Chondrocyte (in vitro differentiated cells): Measurements from ENCODE around the gene ITPR3. TPM values are rescaled to one million over a fixed set of nuclear protein-coding genes. Genes with fewer than 3 reads are reported as not detected.

ENCODE experiments used
- DNase-seq: peaks from one replicate; pipeline ENCODE4 v3.0.0; 2021; ENCODE audit warnings: mixed read lengths, low spot score
- H3K27ac Mint-ChIP-seq: one replicate; pipeline ENCODE4 v1.8.0; 2021; ENCODE audit warnings: mild to moderate bottlenecking, moderate library complexity, mixed read lengths; ENCODE audit not compliant: unreplicated experiment
- H3K27me3 Mint-ChIP-seq: 2 replicates; pipeline ENCODE4 v1.8.0; 2021; ENCODE audit warnings: low read depth, mixed read lengths
- H3K36me3 Mint-ChIP-seq: 2 replicates; pipeline ENCODE4 v1.8.0; 2021; ENCODE audit warnings: low read depth, mixed read lengths
- H3K4me1 Mint-ChIP-seq: 2 replicates; pipeline ENCODE4 v1.8.0; 2021; ENCODE audit warnings: low read depth, mild to moderate bottlenecking, mixed read lengths
- H3K4me3 Mint-ChIP-seq: one replicate; pipeline ENCODE4 v1.8.0; 2021; ENCODE audit warnings: mild to moderate bottlenecking, moderate library complexity, mixed read lengths; ENCODE audit not compliant: unreplicated experiment
- H3K9me3 Mint-ChIP-seq: 2 replicates; pipeline ENCODE4 v1.8.0; 2021; ENCODE audit warnings: low read depth, mixed read lengths
- total RNA-seq: library from RNA; stranded (reverse); gene quantifications from 3 replicates; pipeline ENCODE4 v1.2.1, GENCODE V29; 2021
- TF ChIP-seq, protein P1 (sequence below): fragments of 200-600 bp; sonication (generic); IDR thresholded peaks from 2 replicates; pipeline ENCODE4 v1.5.0; 2021; ENCODE audit warnings: antibody characterized with exemption, mild to moderate bottlenecking, moderate library complexity

ITPR3 gene
- total RNA-seq, 1 donor from 2014 or later: 10.0 TPM

DNA sequence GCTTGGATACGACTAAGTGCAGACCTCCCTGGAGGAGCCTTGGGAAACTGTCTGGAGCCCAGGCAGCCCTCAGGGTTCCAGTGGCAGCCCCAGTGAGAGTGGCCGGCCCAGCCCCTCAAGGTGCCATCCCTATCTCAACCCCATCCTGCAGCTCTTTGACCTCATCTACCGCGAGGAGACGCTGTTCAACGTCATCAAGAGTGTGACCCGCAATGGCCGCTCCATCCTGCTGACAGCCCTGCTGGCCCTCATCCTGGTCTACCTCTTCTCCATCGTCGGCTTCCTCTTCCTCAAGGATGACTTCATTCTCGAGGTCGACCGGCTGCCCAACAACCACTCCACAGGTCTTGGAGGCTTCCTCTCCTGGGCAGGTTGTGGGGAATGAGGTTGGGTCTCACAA lies 69.6 kb downstream of the ITPR3 start:
- peaks cover 41% of the 10 kb centered on the region for H3K4me1 Mint-ChIP-seq
- TF ChIP-seq, protein P1, sequence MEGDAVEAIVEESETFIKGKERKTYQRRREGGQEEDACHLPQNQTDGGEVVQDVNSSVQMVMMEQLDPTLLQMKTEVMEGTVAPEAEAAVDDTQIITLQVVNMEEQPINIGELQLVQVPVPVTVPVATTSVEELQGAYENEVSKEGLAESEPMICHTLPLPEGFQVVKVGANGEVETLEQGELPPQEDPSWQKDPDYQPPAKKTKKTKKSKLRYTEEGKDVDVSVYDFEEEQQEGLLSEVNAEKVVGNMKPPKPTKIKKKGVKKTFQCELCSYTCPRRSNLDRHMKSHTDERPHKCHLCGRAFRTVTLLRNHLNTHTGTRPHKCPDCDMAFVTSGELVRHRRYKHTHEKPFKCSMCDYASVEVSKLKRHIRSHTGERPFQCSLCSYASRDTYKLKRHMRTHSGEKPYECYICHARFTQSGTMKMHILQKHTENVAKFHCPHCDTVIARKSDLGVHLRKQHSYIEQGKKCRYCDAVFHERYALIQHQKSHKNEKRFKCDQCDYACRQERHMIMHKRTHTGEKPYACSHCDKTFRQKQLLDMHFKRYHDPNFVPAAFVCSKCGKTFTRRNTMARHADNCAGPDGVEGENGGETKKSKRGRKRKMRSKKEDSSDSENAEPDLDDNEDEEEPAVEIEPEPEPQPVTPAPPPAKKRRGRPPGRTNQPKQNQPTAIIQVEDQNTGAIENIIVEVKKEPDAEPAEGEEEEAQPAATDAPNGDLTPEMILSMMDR: no peak
- H3K4me3 Mint-ChIP-seq: no peak overlapping the region
- peaks cover 5% of the 10 kb centered on the region for H3K36me3 Mint-ChIP-seq
- no peaks in the 10 kb centered on the region for H3K27me3 Mint-ChIP-seq
- H3K27ac Mint-ChIP-seq: no peak overlapping the region
- no peaks in the 10 kb centered on the region for H3K9me3 Mint-ChIP-seq
- DNase-seq: no peak

DNA sequence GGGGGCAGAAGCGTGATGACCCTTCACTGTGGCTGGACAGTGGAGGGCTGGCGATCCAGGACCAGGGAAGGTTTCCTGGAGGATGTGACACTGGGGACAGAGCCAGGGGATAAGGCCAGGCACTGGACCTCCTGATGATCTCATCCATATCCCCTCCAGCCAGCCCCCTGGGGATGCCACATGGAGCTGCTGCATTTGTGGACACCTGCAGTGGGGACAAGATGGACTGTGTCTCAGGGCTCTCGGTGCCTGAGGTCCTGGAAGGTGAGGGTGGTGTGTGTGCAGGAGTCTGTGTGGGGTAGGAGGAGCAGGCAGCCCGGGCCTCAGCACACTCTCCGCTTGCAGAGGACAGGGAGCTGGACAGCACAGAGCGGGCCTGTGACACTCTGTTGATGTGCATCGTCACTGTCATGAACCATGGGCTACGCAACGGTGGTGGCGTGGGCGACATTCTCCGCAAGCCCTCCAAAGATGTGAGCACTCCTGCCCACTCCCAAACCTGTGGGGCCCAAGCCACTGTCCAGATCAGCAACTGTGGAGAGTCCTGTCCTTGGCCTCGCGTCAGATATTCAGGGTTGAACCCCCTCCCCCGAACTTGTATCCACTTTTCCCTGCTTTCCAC lies 70.4 kb downstream of the ITPR3 start:
- H3K4me3 Mint-ChIP-seq: no peak overlapping the region
- TF ChIP-seq, protein P1: no peak
- H3K27me3 Mint-ChIP-seq: no peaks in the 10 kb centered on the region
- peaks cover 49% of the 10 kb centered on the region for H3K4me1 Mint-ChIP-seq
- H3K27ac Mint-ChIP-seq: no peak overlapping the region
- no peak for DNase-seq
- H3K9me3 Mint-ChIP-seq: no peaks in the 10 kb centered on the region
- peaks cover 5% of the 10 kb centered on the region for H3K36me3 Mint-ChIP-seq

DNA sequence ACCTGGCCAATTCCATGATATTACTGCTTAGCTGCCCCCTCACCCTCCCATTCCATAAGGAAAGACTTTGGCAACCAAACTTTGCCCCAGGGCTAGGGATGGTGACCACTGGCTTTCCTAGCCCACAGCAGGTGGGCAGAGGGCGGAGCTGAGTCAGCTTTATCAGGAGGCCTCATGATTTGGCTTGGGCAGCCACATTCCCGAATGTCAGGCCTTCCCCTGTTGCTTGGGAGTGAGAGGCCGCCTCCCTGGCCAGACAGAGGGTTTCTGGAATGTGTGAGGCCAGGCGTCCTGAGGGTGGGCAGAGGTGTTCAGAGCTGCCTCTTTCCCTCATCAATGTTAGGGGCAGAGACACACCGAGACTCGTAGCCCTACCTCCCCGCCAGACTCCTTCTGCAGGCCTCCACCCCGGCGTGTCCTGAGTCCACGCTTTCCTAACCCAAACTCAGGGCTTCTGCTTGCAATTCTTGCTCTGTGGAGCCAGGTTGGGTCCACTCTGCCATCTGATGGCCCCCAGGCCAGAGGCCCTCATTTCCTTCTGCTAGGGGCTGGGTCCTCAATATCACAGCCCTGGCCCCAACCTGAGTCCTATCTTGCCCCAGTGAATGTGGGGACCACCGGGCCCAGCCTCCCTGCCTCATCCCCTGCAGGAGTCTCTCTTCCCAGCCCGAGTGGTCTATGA lies 71.1 kb downstream of the ITPR3 start:
- peak overlapping the region; percentile 68 for H3K27ac Mint-ChIP-seq
- no peaks in the 10 kb centered on the region for H3K9me3 Mint-ChIP-seq
- no peaks in the 10 kb centered on the region for H3K27me3 Mint-ChIP-seq
- peaks cover 4% of the 10 kb centered on the region for H3K36me3 Mint-ChIP-seq
- DNase-seq: no peak
- TF ChIP-seq, protein P1: no peak
- peaks cover 55% of the 10 kb centered on the region for H3K4me1 Mint-ChIP-seq
- H3K4me3 Mint-ChIP-seq: no peak overlapping the region

DNA sequence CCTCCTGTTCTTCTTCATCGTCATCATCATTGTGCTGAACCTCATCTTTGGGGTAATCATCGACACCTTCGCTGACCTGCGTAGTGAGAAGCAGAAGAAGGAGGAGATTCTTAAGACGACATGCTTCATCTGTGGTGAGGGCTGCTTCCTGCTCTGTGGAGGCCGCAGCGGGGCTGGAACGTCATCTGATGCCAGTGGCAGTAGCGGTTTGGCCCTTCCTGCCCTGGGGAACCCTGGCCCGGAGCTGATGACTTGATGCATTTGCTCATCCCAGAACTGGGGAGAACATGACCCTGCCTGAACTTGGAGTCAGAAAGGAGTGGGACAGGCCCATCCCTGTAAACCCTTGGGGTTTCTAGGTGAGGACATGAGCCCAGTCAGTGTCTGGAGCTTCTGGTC lies 71.6 kb downstream of the ITPR3 start:
- H3K27ac Mint-ChIP-seq: peak overlapping the region; percentile 68
- H3K4me3 Mint-ChIP-seq: no peak overlapping the region
- no peaks in the 10 kb centered on the region for H3K27me3 Mint-ChIP-seq
- H3K4me1 Mint-ChIP-seq: peaks cover 60% of the 10 kb centered on the region
- no peak for DNase-seq
- peaks cover 4% of the 10 kb centered on the region for H3K36me3 Mint-ChIP-seq
- TF ChIP-seq, protein P1: no peak
- no peaks in the 10 kb centered on the region for H3K9me3 Mint-ChIP-seq

DNA sequence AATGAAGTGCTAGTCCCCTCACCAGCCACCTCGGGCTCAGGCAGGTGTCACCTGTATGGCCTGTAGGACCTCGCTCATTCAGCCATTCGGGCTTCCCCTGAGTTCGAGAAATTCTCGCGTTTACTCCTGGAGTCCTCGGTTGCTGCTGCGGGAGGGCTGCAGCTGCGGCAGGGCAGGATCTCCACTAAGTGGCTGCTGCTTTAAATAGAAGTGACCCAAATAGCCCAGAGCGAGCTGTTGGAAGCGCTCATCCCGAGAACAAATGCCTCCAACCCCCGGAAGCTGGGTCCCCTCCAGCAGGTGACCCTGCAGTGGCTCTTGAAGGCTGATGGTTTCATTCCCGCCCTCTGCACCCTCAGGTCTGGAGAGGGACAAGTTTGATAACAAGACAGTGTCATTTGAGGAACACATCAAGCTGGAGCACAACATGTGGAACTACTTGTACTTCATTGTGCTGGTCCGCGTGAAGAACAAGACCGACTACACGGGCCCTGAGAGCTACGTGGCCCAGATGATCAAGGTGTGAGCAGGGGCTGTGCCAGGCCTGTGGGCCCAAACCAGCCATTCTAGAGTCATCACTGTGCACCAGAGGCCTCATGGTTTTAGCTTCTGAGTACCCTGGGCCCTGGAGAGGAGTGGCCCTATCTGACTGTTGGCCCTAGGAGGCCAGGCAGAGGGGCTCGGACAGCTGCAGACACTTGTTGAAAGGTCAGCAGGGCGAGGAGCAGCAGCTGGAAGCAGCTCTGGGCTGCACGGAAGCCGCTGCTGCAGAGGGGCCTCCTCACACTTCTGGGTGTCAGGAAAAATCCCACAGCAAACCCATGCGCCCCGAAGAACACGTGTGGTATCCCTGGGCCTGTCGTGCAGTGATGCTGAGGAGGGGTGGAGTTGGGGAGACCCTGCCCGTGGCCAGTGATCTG lies 72.3 kb downstream of the ITPR3 start:
- Mint-ChIP-seq H3K4me1 (peaks cover 60% of the 10 kb centered on the region), H3K4me3 (no peak overlapping the region), H3K9me3 (no peaks in the 10 kb centered on the region), H3K27ac (peak overlapping the region; percentile 97), H3K36me3 (peaks cover 5% of the 10 kb centered on the region), H3K27me3 (no peaks in the 10 kb centered on the region)
- TF ChIP-seq, protein P1: no peak
- DNase-seq: peak; percentile 70
